Right cardiac atrium (tissue), 5 donors: Measurements from ENCODE around the gene GRIK4. TPM values are rescaled to one million over a fixed set of nuclear protein-coding genes. Genes with fewer than 3 reads are reported as not detected.
A peak's percentile ranks its signal among the peaks of the same experiment; 100 is the strongest.
"Not testable (repeated sequence)": the region's sequence is repeated elsewhere in the genome, so short reads cannot be mapped to it uniquely, and the experiment has no call there.

ENCODE experiments used
- ATAC-seq, 2 donors: fragments of 200-7000 bp; cut with Tn5 transposase; one replicate each; pipeline versions ENCODE4 v1.8.0 to v1.9.1; 2020; ENCODE audit warnings: moderate library complexity in 2 of 2, mild to moderate bottlenecking in 1 of 2
- DNase-seq, 3 donors: peaks; one replicate each; pipeline ENCODE4 v3.0.0-alpha.2; 2020
- H3K27ac ChIP-seq: one replicate; pipeline ENCODE4 v1.5.1; 2013; ENCODE audit warnings: mild to moderate bottlenecking, low read length, control low read depth, moderate library complexity
- H3K27me3 ChIP-seq: one replicate; pipeline ENCODE4 v1.6.1; 2013; ENCODE audit not compliant: control insufficient read depth, insufficient read depth
- H3K4me1 ChIP-seq: one replicate; pipeline ENCODE4 v1.6.1; 2013; ENCODE audit warnings: low read length; ENCODE audit not compliant: control insufficient read depth, insufficient read depth
- H3K4me3 ChIP-seq: one replicate; pipeline ENCODE4 v1.5.1; 2013; ENCODE audit warnings: low read length, control low read depth
- H3K9me3 ChIP-seq: one replicate; pipeline ENCODE4 v1.6.1; 2013; ENCODE audit warnings: low read length; ENCODE audit not compliant: control insufficient read depth
- WGBS: extraction: QIAGEN DNeasy Blood & Tissue Kit; methylation state at CpG from one replicate; pipeline ENCODE4 v1.1.7; 2013; 5-methylcytosine and 5-hydroxymethylcytosine counted together
- intact Hi-C, 4 donors: fragments of 100-400 bp; cut with DNase I; formaldehyde crosslinking; loops; one replicate each; pipeline versions ENCODE4 v1.11.0 to v1.14.0; 2022 to 2023
- polyA plus RNA-seq: library from polyadenylated mRNA; stranded (reverse); fragments of 200-250 nt; gene quantifications from one replicate; pipeline ENCODE4 v1.2.3, GENCODE V29; 2013
- total RNA-seq, 4 donors: library from RNA; stranded (reverse); fragmentation: NEBNext Ultra II Directional; extraction: Animal tissue kit (Norgen Biotek cat#: 25700); gene quantifications; one replicate each; pipeline ENCODE4 v1.2.1, GENCODE V29; 2021
- donor health status: healthy with polysubstance abuse.
- donor health status: DM: no; HTN: yes; CAD: no.
- donor health status: DM: no; HTN: no; CAD: no.
- donor health status: DM: no; HTN: yes; CAD: no; lungs with severe emphysema.
- donor health status: DM: yes; HTN: yes; CAD: no.

The GRIK4 gene
- total and polyA plus RNA-seq, 5 donors, result 0.32 to 3.4 (median 0.80) TPM; not detected in 1

- intact Hi-C loops, result no loop called here
- no peaks in the 10 kb centered on the region for H3K27me3 ChIP-seq
- no peak overlapping the region for H3K4me3 ChIP-seq
- 55% methylated on average over 8 of the region's 8 CpGs for WGBS
- no peaks in the 10 kb centered on the region for H3K9me3 ChIP-seq
- DNase-seq, result peak in 2 of 3 donors; percentile 53 to 63
- H3K27ac ChIP-seq, result no peak overlapping the region
- H3K4me1 ChIP-seq, result no peaks in the 10 kb centered on the region
- peak; percentile 34 to 62 for ATAC-seq
Observed at GRCh38 chr11:120612513-120613263, 101.1 kb downstream of the GRIK4 start.

- no peaks in the 10 kb centered on the region for H3K9me3 ChIP-seq
- 63% methylated on average over 6 of the region's 6 CpGs for WGBS
- H3K27me3 ChIP-seq, result no peaks in the 10 kb centered on the region
- DNase-seq (no peak), ATAC-seq (no peak)
- H3K27ac ChIP-seq, result no peak overlapping the region
- H3K4me1 ChIP-seq, result no peaks in the 10 kb centered on the region
- intact Hi-C loops, result no loop called here
- no peak overlapping the region for H3K4me3 ChIP-seq
Observed at GRCh38 chr11:120613264-120614226, 102.0 kb downstream of the GRIK4 start.

- Histone ChIP-seq H3K4me1 (no peaks in the 10 kb centered on the region), H3K9me3 (no peaks in the 10 kb centered on the region), H3K27ac (no peak overlapping the region), H3K27me3 (no peaks in the 10 kb centered on the region), H3K4me3 (no peak overlapping the region)
- no peak for DNase-seq
- no peak for ATAC-seq
- WGBS, result 65% methylated on average over 2 of the region's 2 CpGs
- intact Hi-C loops, result no loop called here
Observed at GRCh38 chr11:120615391-120615790, 103.8 kb downstream of the GRIK4 start.

- no peaks in the 10 kb centered on the region for H3K4me1 ChIP-seq
- H3K27me3 ChIP-seq, result no peaks in the 10 kb centered on the region
- intact Hi-C loops, result no loop called here
- 92% methylated on average over 5 of the region's 5 CpGs for WGBS
- no peak overlapping the region for H3K4me3 ChIP-seq
- H3K9me3 ChIP-seq, result no peaks in the 10 kb centered on the region
- H3K27ac ChIP-seq, result no peak overlapping the region
- DNase-seq, result no peak
- ATAC-seq, result no peak
Observed at GRCh38 chr11:120618399-120618798, 106.9 kb downstream of the GRIK4 start.

- H3K9me3 ChIP-seq, result no peaks in the 10 kb centered on the region
- H3K4me1 ChIP-seq, result no peaks in the 10 kb centered on the region
- no peak overlapping the region for H3K27ac ChIP-seq
- ATAC-seq (peak; percentile 77 to 85), DNase-seq (peak; percentile 47 to 84 (median 68))
- intact Hi-C loops, result no loop called here
- no peak overlapping the region for H3K4me3 ChIP-seq
- 51% methylated on average over 7 of the region's 7 CpGs for WGBS
- H3K27me3 ChIP-seq, result no peaks in the 10 kb centered on the region
Observed at GRCh38 chr11:120622189-120622875, 110.8 kb downstream of the GRIK4 start.

GRCh38 chr11:120624992-120625391 lies 113.4 kb downstream of the GRIK4 start:
- H3K9me3 ChIP-seq, intact Hi-C loops, DNase-seq, H3K27ac ChIP-seq, H3K4me1 ChIP-seq, H3K27me3 ChIP-seq, ATAC-seq, H3K4me3 ChIP-seq: not testable (repeated sequence)
- 96% methylated on average over 12 of the region's 12 CpGs for WGBS

- Histone ChIP-seq H3K27me3 (no peaks in the 10 kb centered on the region), H3K9me3 (no peaks in the 10 kb centered on the region), H3K4me3 (no peak overlapping the region), H3K27ac (no peak overlapping the region), H3K4me1 (no peaks in the 10 kb centered on the region)
- 70% methylated on average over 4 of the region's 4 CpGs for WGBS
- DNase-seq (no peak), ATAC-seq (no peak)
- intact Hi-C loops, result no loop called here
Observed at GRCh38 chr11:120625565-120625964, 114.0 kb downstream of the GRIK4 start.

GRCh38 chr11:120626791-120627190 lies 115.2 kb downstream of the GRIK4 start:
- no peaks in the 10 kb centered on the region for H3K4me1 ChIP-seq
- WGBS, result 93% methylated on average over 7 of the region's 7 CpGs
- H3K4me3 ChIP-seq, result no peak overlapping the region
- no peaks in the 10 kb centered on the region for H3K27me3 ChIP-seq
- no peak overlapping the region for H3K27ac ChIP-seq
- H3K9me3 ChIP-seq, result no peaks in the 10 kb centered on the region
- intact Hi-C loops, result no loop called here
- DNase-seq (no peak), ATAC-seq (no peak)

GRCh38 chr11:120627327-120628163 lies 116.0 kb downstream of the GRIK4 start:
- H3K27me3 ChIP-seq, result no peaks in the 10 kb centered on the region
- 69% methylated on average over 7 of the region's 7 CpGs for WGBS
- ATAC-seq, result no peak

GRCh38 chr11:120629407-120630080 lies 118.0 kb downstream of the GRIK4 start:
- intact Hi-C loops, result no loop called here
- no peak overlapping the region for H3K27ac ChIP-seq
- no peaks in the 10 kb centered on the region for H3K4me1 ChIP-seq
- DNase-seq (no peak), ATAC-seq (no peak)
- no peaks in the 10 kb centered on the region for H3K9me3 ChIP-seq
- WGBS, result 78% methylated on average over 13 of the region's 13 CpGs
- H3K4me3 ChIP-seq, result no peak overlapping the region
- no peaks in the 10 kb centered on the region for H3K27me3 ChIP-seq

More at GRCh38 chr11:120627327-120628163, 116.0 kb downstream of the GRIK4 start:
- intact Hi-C loops, result no loop called here
- no peaks in the 10 kb centered on the region for H3K4me1 ChIP-seq
- no peak overlapping the region for H3K4me3 ChIP-seq
- no peak overlapping the region for H3K27ac ChIP-seq
- DNase-seq, result peak in 1 of 3 donors; percentile 53
- H3K9me3 ChIP-seq, result no peaks in the 10 kb centered on the region
